SK-N-SH treated with all-trans-retinoic acid at 6 μM for 48 hours (cell line): ENCODE results near the gene CMKLR1.

ENCODE experiments used
- ATAC-seq: fragments of 200-7000 bp; cut with Tn5 transposase; 3 replicates; pipeline ENCODE4 v1.9.1; 2020; ENCODE audit warnings: mild to moderate bottlenecking, moderate library complexity
- ARNTL ChIP-seq: fragments of 450-650 bp; formaldehyde crosslinking; IDR thresholded peaks from 2 replicates; pipeline ENCODE4 v1.5.0; 2020; ENCODE audit warnings: low read depth, mild to moderate bottlenecking, moderate library complexity, borderline replicate concordance
- BACH2 ChIP-seq: fragments of 250-450 bp; sonication (Bioruptor Pico); IDR thresholded peaks from 2 replicates; pipeline ENCODE4 v1.9.0; 2021; ENCODE audit warnings: mild to moderate bottlenecking, borderline replicate concordance
- CREB5 ChIP-seq: fragments of 250-450 bp; sonication (Bioruptor Pico); IDR thresholded peaks from 2 replicates; pipeline ENCODE4 v1.5.1; 2020; ENCODE audit warnings: low read depth, mild to moderate bottlenecking, moderate library complexity
- CSDC2 ChIP-seq: fragments of 250-450 bp; sonication (Bioruptor Pico); IDR thresholded peaks from 2 replicates; pipeline ENCODE4 v1.5.0; 2020; ENCODE audit warnings: mild to moderate bottlenecking, moderate library complexity
- ESRRG ChIP-seq: fragments of 250-450 bp; sonication (Bioruptor Pico); IDR thresholded peaks from 2 replicates; pipeline ENCODE4 v1.6.1; 2021; ENCODE audit warnings: mild to moderate bottlenecking
- GLIS3 ChIP-seq: fragments of 250-450 bp; sonication (Bioruptor Pico); IDR thresholded peaks from 2 replicates; pipeline ENCODE4 v1.5.0; 2020; ENCODE audit warnings: mild to moderate bottlenecking, moderate library complexity
- ISL1 ChIP-seq: fragments of 250-450 bp; sonication (Bioruptor Pico); IDR thresholded peaks from 2 replicates; pipeline ENCODE4 v2.1.2; 2022; ENCODE audit warnings: mild to moderate bottlenecking, moderate library complexity
- OSR1 ChIP-seq: fragments of 250-450 bp; sonication (Bioruptor Pico); IDR thresholded peaks from 2 replicates; pipeline ENCODE4 v1.8.0; 2022; ENCODE audit warnings: moderate library complexity, mild to moderate bottlenecking, inconsistent platforms
- POU6F1 ChIP-seq: fragments of 250-450 bp; sonication (Bioruptor Pico); IDR thresholded peaks from 2 replicates; pipeline ENCODE4 v1.8.0; 2021; ENCODE audit warnings: low read depth, mild to moderate bottlenecking, moderate library complexity, borderline replicate concordance
- PPARA ChIP-seq: fragments of 250-450 bp; sonication (Bioruptor Pico); IDR thresholded peaks from 2 replicates; pipeline ENCODE4 v1.5.0; 2020; ENCODE audit warnings: mild to moderate bottlenecking, borderline replicate concordance
- RARB ChIP-seq: fragments of 250-450 bp; sonication (Bioruptor Pico); IDR thresholded peaks from 2 replicates; pipeline ENCODE4 v1.8.0; 2021; ENCODE audit warnings: mild to moderate bottlenecking, moderate library complexity
- SNAI2 ChIP-seq: fragments of 250-450 bp; sonication (Bioruptor Pico); IDR thresholded peaks from 2 replicates; pipeline ENCODE4 v1.5.0; 2020; ENCODE audit warnings: mild to moderate bottlenecking, moderate library complexity
- TCF4 ChIP-seq: fragments of 250-450 bp; sonication (Bioruptor Pico); IDR thresholded peaks from 2 replicates; pipeline ENCODE4 v1.8.0; 2021; ENCODE audit warnings: mild to moderate bottlenecking, moderate library complexity, borderline replicate concordance
- TOX ChIP-seq: fragments of 250-450 bp; sonication (Bioruptor Pico); IDR thresholded peaks from 2 replicates; pipeline ENCODE4 v1.8.0; 2021; ENCODE audit warnings: mild to moderate bottlenecking, moderate library complexity, borderline replicate concordance
- ZC3H10 ChIP-seq: fragments of 250-450 bp; sonication (Bioruptor Pico); IDR thresholded peaks from 2 replicates; pipeline ENCODE4 v1.5.1; 2021; ENCODE audit warnings: mild to moderate bottlenecking, moderate library complexity
- ZFP3 ChIP-seq: fragments of 250-450 bp; sonication (Bioruptor Pico); IDR thresholded peaks from 2 replicates; pipeline ENCODE4 v1.5.0; 2020; ENCODE audit warnings: mild to moderate bottlenecking, moderate library complexity
- ZFP30 ChIP-seq: fragments of 450-650 bp; formaldehyde crosslinking; IDR thresholded peaks from 2 replicates; pipeline ENCODE4 v1.5.0; 2022; ENCODE audit warnings: mild to moderate bottlenecking, moderate library complexity
- ZNF565 ChIP-seq: fragments of 450-650 bp; formaldehyde crosslinking; conservative IDR thresholded peaks from 2 replicates; pipeline ENCODE4 v1.5.0; 2020; ENCODE audit warnings: low read depth, mild to moderate bottlenecking, moderate library complexity
- ZNF70 ChIP-seq: fragments of 450-650 bp; formaldehyde crosslinking; IDR thresholded peaks from 2 replicates; pipeline ENCODE4 v1.5.0; 2020; ENCODE audit warnings: mild to moderate bottlenecking, moderate library complexity
- ZNF8 ChIP-seq: fragments of 450-650 bp; formaldehyde crosslinking; IDR thresholded peaks from 2 replicates; pipeline ENCODE4 v1.5.0; 2020; ENCODE audit warnings: mild to moderate bottlenecking, moderate library complexity
- TF ChIP-seq, protein P1 (sequence below): fragments of 250-450 bp; sonication (Bioruptor Pico); IDR thresholded peaks from 2 replicates; pipeline ENCODE4 v1.5.1; 2021; ENCODE audit warnings: mild to moderate bottlenecking, moderate library complexity
- TF ChIP-seq, protein P2 (sequence below): fragments of 250-450 bp; sonication (Bioruptor Pico); IDR thresholded peaks from 2 replicates; pipeline ENCODE4 v1.5.0; 2020; ENCODE audit warnings: mild to moderate bottlenecking, moderate library complexity

CMKLR1 gene

DNA sequence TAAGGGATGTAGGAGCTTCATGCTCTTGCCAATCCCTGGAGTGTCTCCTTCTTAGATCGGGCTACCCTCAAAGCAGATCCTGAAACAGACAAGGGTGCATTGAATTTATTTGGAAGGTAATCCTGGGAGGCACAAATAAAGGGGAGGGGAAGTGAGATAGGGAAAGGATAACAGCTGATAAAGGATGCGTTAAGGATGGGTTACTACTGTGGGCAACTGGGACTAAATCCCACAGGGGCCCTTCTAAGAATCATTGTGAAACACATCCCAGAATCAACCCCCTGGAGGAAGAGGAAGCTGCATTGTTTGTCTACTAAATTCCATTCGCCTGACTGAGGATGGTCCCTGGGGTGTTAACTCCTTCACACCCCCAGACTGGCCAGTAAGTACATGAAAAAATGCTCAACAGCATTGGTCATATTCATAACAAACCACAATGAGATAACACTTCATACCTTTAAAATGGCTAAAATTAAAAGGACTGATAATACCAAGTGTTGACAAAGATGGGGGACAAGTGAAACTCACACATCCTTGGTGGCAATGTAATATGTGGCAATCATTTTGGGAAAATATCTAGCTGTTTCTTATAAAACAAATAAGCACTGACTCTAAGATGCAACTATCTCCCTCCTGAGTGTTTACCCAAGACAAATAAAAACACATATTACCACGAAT lies 37.0 kb upstream of the CMKLR1 start (continued):
- TF ChIP-seq, protein P1, sequence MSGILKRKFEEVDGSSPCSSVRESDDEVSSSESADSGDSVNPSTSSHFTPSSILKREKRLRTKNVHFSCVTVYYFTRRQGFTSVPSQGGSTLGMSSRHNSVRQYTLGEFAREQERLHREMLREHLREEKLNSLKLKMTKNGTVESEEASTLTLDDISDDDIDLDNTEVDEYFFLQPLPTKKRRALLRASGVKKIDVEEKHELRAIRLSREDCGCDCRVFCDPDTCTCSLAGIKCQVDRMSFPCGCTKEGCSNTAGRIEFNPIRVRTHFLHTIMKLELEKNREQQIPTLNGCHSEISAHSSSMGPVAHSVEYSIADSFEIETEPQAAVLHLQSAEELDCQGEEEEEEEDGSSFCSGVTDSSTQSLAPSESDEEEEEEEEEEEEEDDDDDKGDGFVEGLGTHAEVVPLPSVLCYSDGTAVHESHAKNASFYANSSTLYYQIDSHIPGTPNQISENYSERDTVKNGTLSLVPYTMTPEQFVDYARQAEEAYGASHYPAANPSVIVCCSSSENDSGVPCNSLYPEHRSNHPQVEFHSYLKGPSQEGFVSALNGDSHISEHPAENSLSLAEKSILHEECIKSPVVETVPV (CRISPR knock-in tag), result no peak
- no peak for TF ChIP-seq CSDC2 (CRISPR knock-in tag)
- TF ChIP-seq, all 23 proteins: peak for 0

GRCh38 chr12:108374596-108375320 lies 35.6 kb upstream of the CMKLR1 start:
- TF ChIP-seq OSR1 (CRISPR knock-in tag), result no peak
- no peak for TF ChIP-seq ZFP30 (CRISPR knock-in tag)
- no peak for TF ChIP-seq CSDC2 (CRISPR knock-in tag)
- no peak for TF ChIP-seq ZNF70 (CRISPR knock-in tag)
- no peak for TF ChIP-seq ZC3H10 (CRISPR knock-in tag)
- no peak for TF ChIP-seq SNAI2 (CRISPR knock-in tag)
- TF ChIP-seq ARNTL (CRISPR knock-in tag), result no peak
- no peak for TF ChIP-seq ISL1 (CRISPR knock-in tag)
- no peak for TF ChIP-seq ZNF565 (CRISPR knock-in tag)
- no peak for TF ChIP-seq GLIS3 (CRISPR knock-in tag)
- no peak for ATAC-seq

DNA sequence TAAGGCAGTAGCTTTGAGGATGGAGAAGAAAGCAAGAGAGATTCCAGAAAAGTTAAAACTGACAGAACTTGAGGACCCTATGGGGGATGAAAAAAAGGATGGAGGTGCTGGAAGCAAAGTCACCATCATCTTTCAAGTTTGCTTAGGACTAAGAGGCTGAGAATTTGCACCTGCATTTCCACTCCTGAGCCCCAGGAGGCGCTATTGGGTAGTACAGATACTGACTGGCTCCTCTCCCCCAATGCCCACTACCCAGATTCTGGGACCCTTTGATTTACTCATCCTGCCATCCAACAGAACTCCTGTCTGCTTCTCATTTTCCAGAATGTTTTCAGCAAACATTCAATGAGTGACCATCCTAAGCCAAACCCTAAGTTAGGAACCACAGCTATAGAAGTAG lies 34.0 kb upstream of the CMKLR1 start:
- ATAC-seq, result no peak
- no peak for TF ChIP-seq ZFP3 (CRISPR knock-in tag)
- TF ChIP-seq ESRRG (CRISPR knock-in tag), result no peak
- no peak for TF ChIP-seq PPARA (CRISPR knock-in tag)
- no peak for TF ChIP-seq TCF4 (CRISPR knock-in tag)
- no peak for TF ChIP-seq RARB (CRISPR knock-in tag)
- TF ChIP-seq, protein P2, sequence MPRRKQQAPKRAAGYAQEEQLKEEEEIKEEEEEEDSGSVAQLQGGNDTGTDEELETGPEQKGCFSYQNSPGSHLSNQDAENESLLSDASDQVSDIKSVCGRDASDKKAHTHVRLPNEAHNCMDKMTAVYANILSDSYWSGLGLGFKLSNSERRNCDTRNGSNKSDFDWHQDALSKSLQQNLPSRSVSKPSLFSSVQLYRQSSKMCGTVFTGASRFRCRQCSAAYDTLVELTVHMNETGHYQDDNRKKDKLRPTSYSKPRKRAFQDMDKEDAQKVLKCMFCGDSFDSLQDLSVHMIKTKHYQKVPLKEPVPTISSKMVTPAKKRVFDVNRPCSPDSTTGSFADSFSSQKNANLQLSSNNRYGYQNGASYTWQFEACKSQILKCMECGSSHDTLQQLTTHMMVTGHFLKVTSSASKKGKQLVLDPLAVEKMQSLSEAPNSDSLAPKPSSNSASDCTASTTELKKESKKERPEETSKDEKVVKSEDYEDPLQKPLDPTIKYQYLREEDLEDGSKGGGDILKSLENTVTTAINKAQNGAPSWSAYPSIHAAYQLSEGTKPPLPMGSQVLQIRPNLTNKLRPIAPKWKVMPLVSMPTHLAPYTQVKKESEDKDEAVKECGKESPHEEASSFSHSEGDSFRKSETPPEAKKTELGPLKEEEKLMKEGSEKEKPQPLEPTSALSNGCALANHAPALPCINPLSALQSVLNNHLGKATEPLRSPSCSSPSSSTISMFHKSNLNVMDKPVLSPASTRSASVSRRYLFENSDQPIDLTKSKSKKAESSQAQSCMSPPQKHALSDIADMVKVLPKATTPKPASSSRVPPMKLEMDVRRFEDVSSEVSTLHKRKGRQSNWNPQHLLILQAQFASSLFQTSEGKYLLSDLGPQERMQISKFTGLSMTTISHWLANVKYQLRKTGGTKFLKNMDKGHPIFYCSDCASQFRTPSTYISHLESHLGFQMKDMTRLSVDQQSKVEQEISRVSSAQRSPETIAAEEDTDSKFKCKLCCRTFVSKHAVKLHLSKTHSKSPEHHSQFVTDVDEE, result no peak
- no peak for TF ChIP-seq SNAI2 (CRISPR knock-in tag)
- TF ChIP-seq ZFP30 (CRISPR knock-in tag), result no peak
- TF ChIP-seq TOX (CRISPR knock-in tag), result no peak
- TF ChIP-seq ZC3H10 (CRISPR knock-in tag), result no peak
- no peak for TF ChIP-seq CSDC2 (CRISPR knock-in tag)

- no peak for ATAC-seq
- no peak for TF ChIP-seq ZNF8 (CRISPR knock-in tag)
- TF ChIP-seq, protein P2, result no peak
- TF ChIP-seq GLIS3 (CRISPR knock-in tag), result no peak
- no peak for TF ChIP-seq ZFP30 (CRISPR knock-in tag)
- no peak for TF ChIP-seq ZC3H10 (CRISPR knock-in tag)
- TF ChIP-seq ARNTL (CRISPR knock-in tag), result no peak
- TF ChIP-seq SNAI2 (CRISPR knock-in tag), result no peak
- no peak for TF ChIP-seq BACH2 (CRISPR knock-in tag)
- TF ChIP-seq CREB5 (CRISPR knock-in tag), result no peak
- no peak for TF ChIP-seq CSDC2 (CRISPR knock-in tag)
- TF ChIP-seq ZNF70 (CRISPR knock-in tag), result no peak
- no peak for TF ChIP-seq PPARA (CRISPR knock-in tag)
- no peak for TF ChIP-seq ISL1 (CRISPR knock-in tag)
- no peak for TF ChIP-seq TCF4 (CRISPR knock-in tag)
- TF ChIP-seq POU6F1, result no peak
Measured at GRCh38 chr12:108371801-108372344, 32.8 kb upstream of the CMKLR1 start.
